Stomach (tissue), 4 donors: ENCODE data around the gene ACSM3.

ENCODE experiments used
- CTCF ChIP-seq, 7 experiments: fragments of 450-650 bp in 4 of 7; fragments of 200-600 bp in 3 of 7; sonication (generic) in 3 of 7; IDR thresholded peaks; one replicate each; pipeline ENCODE4 v1.5.1; 2016 to 2019; ENCODE audit warnings: antibody characterized with exemption in 7 of 7, control low read depth in 2 of 7, mild to moderate bottlenecking in 1 of 7
- EP300 ChIP-seq: sonication (generic); formaldehyde crosslinking; IDR thresholded peaks from one replicate; pipeline ENCODE4 v1.6.1; 2017; ENCODE audit warnings: antibody characterized with exemption
- POLR2A ChIP-seq, 4 donors: fragments of 450-650 bp; IDR thresholded peaks; one replicate each; pipeline ENCODE4 v1.6.1; 2016; ENCODE audit warnings: antibody characterized with exemption in 4 of 4, control low read depth in 2 of 4, mild to moderate bottlenecking in 1 of 4, moderate library complexity in 1 of 4

- TF ChIP-seq CTCF (IDR thresholded peaks at IDR 0.05): no peak
- no peak for TF ChIP-seq POLR2A (IDR thresholded peaks at IDR 0.05)
- no peak for TF ChIP-seq EP300
Measured at GRCh38 chr16:20822521-20823325, 58.9 kb downstream of the ACSM3 start.
